ENCODE results near the gene MRPL40.
A peak's percentile ranks its signal among the peaks of the same experiment; 100 is the strongest.

The MRPL40 gene

DNA sequence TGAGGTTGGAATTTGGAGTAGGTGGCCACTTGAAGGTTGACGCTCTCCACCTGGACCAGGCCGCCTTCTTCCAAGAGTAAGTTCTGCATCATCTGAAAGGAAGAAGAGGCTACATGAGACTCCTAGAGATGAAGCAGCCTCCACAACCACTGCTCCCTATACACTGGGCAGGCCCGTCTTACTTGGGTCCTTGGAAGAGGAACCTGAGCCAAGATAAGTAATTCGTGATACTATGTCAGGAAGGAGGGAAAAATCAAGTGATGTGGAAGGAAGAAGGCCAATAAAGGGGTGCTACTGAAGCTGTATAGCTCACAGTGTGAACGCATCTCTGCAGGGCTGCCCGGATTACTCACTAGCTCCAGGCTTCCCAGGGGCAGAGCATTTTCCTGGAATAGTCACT lies 35.6 kb downstream of the MRPL40 start:
- DNase-seq: no peak
- H3K27ac ChIP-seq (ENCODE audit: insufficient read depth, low read length, poor library complexity, severe bottlenecking): no peak overlapping the region
- H3K27me3 ChIP-seq (replicated peaks; ENCODE audit: control insufficient read depth, insufficient read depth, low read length, poor library complexity, severe bottlenecking): no peaks in the 10 kb centered on the region
- no peaks in the 10 kb centered on the region for H3K9me3 ChIP-seq (ENCODE audit: control insufficient read depth, low read length)
- H3K4me1 ChIP-seq (ENCODE audit: control insufficient read depth, insufficient read depth, low read length, poor library complexity, severe bottlenecking): no peaks in the 10 kb centered on the region
- H3K4me3 ChIP-seq (ENCODE audit: insufficient read depth, low read depth, low read length, poor library complexity, severe bottlenecking): no peak overlapping the region
- H3K36me3 ChIP-seq (ENCODE audit: control insufficient read depth, insufficient read depth, low read length): peaks cover 82% of the 10 kb centered on the region

DNA sequence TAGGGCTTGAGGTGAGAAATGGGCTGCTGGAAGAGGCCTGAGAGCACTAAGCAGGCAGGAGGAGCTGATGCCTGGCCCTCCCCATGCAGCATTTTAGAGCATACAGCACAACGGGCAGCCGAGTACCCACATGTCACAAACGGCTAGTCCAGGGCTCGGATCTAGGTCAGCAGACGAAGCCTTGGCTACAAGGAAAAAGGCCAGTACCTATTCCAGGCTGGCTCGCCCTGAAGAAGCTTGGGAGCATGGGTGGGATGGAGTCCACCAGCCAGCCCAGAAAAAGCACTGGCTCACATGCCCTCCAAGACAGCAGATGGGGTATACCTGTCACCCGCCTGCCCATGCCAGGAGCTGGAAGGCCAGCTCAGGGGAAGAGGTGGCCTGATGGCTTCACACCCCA lies 37.1 kb downstream of the MRPL40 start:
- Histone ChIP-seq H3K36me3 (ENCODE audit: control insufficient read depth, insufficient read depth, low read length) (peaks cover 92% of the 10 kb centered on the region), H3K9me3 (ENCODE audit: control insufficient read depth, low read length) (no peaks in the 10 kb centered on the region), H3K27me3 (replicated peaks; ENCODE audit: control insufficient read depth, insufficient read depth, low read length, poor library complexity, severe bottlenecking) (no peaks in the 10 kb centered on the region), H3K4me3 (ENCODE audit: insufficient read depth, low read depth, low read length, poor library complexity, severe bottlenecking) (no peak overlapping the region), H3K4me1 (ENCODE audit: control insufficient read depth, insufficient read depth, low read length, poor library complexity, severe bottlenecking) (no peaks in the 10 kb centered on the region), H3K27ac (ENCODE audit: insufficient read depth, low read length, poor library complexity, severe bottlenecking) (no peak overlapping the region)
- no peak for DNase-seq

DNA sequence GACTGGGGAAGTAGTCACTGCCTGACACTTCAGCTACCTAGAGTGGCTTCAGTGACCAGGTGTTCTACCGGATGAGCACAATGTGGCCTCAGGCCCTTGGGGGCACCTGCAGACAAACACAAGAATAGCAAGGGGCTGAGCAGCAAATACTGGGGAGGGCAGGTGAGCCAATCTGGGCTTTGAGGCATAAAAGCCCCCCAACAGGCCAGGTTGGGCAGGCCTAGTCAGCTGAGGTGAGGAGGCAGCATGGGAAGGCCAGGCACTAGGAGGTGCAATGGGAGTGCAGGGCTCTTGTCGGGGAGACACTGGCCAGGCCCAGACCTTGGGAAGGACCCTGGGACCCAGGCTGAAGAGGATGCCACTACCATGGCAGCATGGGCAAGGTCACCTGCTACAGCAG lies 37.7 kb downstream of the MRPL40 start:
- Histone ChIP-seq H3K27me3 (replicated peaks; ENCODE audit: control insufficient read depth, insufficient read depth, low read length, poor library complexity, severe bottlenecking) (no peaks in the 10 kb centered on the region), H3K4me3 (ENCODE audit: insufficient read depth, low read depth, low read length, poor library complexity, severe bottlenecking) (no peak overlapping the region), H3K4me1 (ENCODE audit: control insufficient read depth, insufficient read depth, low read length, poor library complexity, severe bottlenecking) (no peaks in the 10 kb centered on the region), H3K9me3 (ENCODE audit: control insufficient read depth, low read length) (no peaks in the 10 kb centered on the region), H3K36me3 (ENCODE audit: control insufficient read depth, insufficient read depth, low read length) (peaks cover 90% of the 10 kb centered on the region), H3K27ac (ENCODE audit: insufficient read depth, low read length, poor library complexity, severe bottlenecking) (no peak overlapping the region)
- no peak for DNase-seq

DNA sequence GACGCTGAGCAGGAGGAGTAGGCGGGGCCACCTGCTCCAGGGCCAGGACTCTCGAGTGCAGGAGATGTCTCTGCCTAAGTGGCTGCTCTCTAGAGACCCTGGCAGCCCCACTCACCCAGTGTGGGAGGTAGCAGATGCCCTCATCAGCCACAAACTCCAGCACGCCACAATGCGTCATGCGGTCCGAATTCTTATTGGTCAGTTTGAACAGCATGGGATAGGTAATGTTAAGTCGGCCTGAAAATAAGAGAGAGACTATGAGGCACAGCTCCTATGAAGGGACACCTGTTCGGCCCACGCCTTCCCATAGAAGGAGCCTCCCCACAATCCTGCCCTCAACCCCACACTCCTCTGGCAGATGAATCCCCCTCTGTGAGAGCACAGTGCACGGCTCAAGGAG lies 39.2 kb downstream of the MRPL40 start:
- DNase-seq: no peak
- Histone ChIP-seq H3K36me3 (ENCODE audit: control insufficient read depth, insufficient read depth, low read length) (peaks cover 83% of the 10 kb centered on the region), H3K4me1 (ENCODE audit: control insufficient read depth, insufficient read depth, low read length, poor library complexity, severe bottlenecking) (no peaks in the 10 kb centered on the region), H3K4me3 (ENCODE audit: insufficient read depth, low read depth, low read length, poor library complexity, severe bottlenecking) (no peak overlapping the region), H3K27ac (ENCODE audit: insufficient read depth, low read length, poor library complexity, severe bottlenecking) (no peak overlapping the region), H3K9me3 (ENCODE audit: control insufficient read depth, low read length) (no peaks in the 10 kb centered on the region), H3K27me3 (replicated peaks; ENCODE audit: control insufficient read depth, insufficient read depth, low read length, poor library complexity, severe bottlenecking) (no peaks in the 10 kb centered on the region)

DNA sequence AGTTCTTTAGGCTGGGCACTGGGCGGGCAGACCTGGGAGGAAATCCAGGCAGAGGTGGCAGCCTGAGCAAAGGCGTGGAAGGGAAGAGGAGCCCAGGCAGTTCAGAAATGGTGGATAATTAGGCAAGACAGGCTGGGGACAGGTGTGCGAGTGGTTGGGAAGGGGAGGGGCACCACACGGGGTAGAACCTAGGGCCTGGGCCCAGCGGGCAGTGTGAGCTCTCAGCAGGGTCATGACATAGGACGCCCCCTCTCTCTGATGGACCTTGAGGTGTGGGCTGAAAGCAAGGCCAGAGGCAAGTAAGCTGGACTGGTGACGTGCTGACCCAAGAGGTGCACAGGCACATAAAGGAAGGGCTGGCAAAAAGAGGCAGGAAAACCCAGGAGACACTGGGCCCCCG lies 39.9 kb downstream of the MRPL40 start:
- no peak for DNase-seq
- Histone ChIP-seq H3K9me3 (ENCODE audit: control insufficient read depth, low read length) (no peaks in the 10 kb centered on the region), H3K36me3 (ENCODE audit: control insufficient read depth, insufficient read depth, low read length) (peaks cover 77% of the 10 kb centered on the region), H3K27ac (ENCODE audit: insufficient read depth, low read length, poor library complexity, severe bottlenecking) (no peak overlapping the region), H3K27me3 (replicated peaks; ENCODE audit: control insufficient read depth, insufficient read depth, low read length, poor library complexity, severe bottlenecking) (no peaks in the 10 kb centered on the region), H3K4me1 (ENCODE audit: control insufficient read depth, insufficient read depth, low read length, poor library complexity, severe bottlenecking) (no peaks in the 10 kb centered on the region), H3K4me3 (ENCODE audit: insufficient read depth, low read depth, low read length, poor library complexity, severe bottlenecking) (no peak overlapping the region)

DNA sequence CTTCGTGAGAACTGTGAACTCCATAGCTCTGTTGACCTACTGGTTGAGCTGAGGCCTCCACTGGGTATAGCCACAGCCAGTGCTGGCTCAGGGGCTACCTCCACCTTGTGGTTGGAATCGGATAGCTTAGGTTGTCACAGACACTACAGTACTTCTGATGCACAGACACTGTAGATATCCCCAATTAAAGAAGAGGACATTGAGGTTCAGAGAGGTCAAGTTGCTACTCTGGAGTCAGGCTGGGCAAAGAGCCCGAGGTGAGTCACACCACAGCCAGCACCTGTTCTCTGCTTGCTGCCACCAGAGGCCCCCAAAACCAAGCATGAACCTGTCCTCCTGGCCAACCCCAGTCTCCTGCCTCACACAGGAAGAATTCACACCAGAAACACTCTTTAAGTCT lies 41.2 kb downstream of the MRPL40 start:
- Histone ChIP-seq H3K4me3 (ENCODE audit: insufficient read depth, low read depth, low read length, poor library complexity, severe bottlenecking) (no peak overlapping the region), H3K27ac (ENCODE audit: insufficient read depth, low read length, poor library complexity, severe bottlenecking) (no peak overlapping the region), H3K36me3 (ENCODE audit: control insufficient read depth, insufficient read depth, low read length) (peaks cover 65% of the 10 kb centered on the region), H3K4me1 (ENCODE audit: control insufficient read depth, insufficient read depth, low read length, poor library complexity, severe bottlenecking) (peaks cover 4% of the 10 kb centered on the region), H3K9me3 (ENCODE audit: control insufficient read depth, low read length) (no peaks in the 10 kb centered on the region), H3K27me3 (replicated peaks; ENCODE audit: control insufficient read depth, insufficient read depth, low read length, poor library complexity, severe bottlenecking) (no peaks in the 10 kb centered on the region)
- no peak for DNase-seq

DNA sequence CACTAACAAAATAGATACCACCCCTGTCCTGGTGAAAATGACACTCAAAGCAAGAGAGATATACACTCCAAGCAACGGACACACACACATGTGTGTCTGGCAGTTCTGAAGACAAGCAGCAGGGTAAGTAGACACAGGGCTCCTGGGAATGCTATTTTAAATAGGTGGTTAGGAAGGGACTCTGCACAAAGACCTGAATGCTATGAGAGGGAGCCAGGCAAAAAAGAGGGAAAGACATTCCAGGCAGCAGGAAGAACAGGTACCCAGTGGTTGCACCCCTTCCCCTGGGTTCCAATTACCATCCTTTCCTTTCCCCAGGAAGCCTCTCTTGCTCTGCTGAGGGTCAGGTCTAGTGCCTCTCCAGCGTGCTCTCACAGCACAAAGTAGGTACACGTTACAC lies 43.7 kb downstream of the MRPL40 start:
- no peak for DNase-seq
- H3K36me3 ChIP-seq (ENCODE audit: control insufficient read depth, insufficient read depth, low read length): peaks cover 42% of the 10 kb centered on the region
- no peaks in the 10 kb centered on the region for H3K9me3 ChIP-seq (ENCODE audit: control insufficient read depth, low read length)
- H3K4me3 ChIP-seq (ENCODE audit: insufficient read depth, low read depth, low read length, poor library complexity, severe bottlenecking): no peak overlapping the region
- H3K27me3 ChIP-seq (replicated peaks; ENCODE audit: control insufficient read depth, insufficient read depth, low read length, poor library complexity, severe bottlenecking): no peaks in the 10 kb centered on the region
- peaks cover 9% of the 10 kb centered on the region for H3K4me1 ChIP-seq (ENCODE audit: control insufficient read depth, insufficient read depth, low read length, poor library complexity, severe bottlenecking)
- H3K27ac ChIP-seq (ENCODE audit: insufficient read depth, low read length, poor library complexity, severe bottlenecking): no peak overlapping the region

DNA sequence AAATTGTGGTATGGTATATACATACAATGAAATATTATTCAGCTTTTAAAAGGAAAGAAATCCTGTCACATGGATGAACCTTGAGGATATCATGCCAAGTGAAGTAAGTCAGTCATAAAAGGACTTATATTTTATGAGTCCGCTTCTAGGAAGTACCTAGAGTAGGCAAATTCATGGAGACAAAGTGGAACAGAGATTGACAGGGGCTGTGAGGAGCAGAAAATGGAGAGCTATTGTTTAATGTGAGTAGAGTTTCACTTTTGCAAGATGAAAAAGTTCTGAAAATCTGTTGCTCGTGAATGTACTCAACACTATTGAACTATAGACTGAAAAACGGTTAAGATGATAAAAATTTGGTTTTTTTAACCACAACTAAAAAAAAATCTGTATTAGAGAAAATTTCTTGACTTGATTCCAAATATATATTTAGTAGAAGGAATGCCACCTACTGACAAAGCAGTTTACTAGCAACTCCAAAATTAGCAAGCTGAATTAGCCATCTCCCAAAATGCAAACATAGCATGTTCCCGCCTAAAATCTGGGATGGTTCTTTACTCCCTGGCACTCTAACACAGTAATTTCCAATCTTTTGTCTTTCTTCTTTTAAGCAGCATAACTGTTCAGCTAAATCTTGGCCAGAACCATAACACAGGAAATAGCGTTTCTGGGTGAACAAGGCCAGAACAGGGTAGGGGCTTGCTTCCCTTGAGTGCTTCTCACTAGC lies 45.1 kb downstream of the MRPL40 start:
- H3K27ac ChIP-seq (ENCODE audit: insufficient read depth, low read length, poor library complexity, severe bottlenecking): peak overlapping the region; percentile 96

DNA sequence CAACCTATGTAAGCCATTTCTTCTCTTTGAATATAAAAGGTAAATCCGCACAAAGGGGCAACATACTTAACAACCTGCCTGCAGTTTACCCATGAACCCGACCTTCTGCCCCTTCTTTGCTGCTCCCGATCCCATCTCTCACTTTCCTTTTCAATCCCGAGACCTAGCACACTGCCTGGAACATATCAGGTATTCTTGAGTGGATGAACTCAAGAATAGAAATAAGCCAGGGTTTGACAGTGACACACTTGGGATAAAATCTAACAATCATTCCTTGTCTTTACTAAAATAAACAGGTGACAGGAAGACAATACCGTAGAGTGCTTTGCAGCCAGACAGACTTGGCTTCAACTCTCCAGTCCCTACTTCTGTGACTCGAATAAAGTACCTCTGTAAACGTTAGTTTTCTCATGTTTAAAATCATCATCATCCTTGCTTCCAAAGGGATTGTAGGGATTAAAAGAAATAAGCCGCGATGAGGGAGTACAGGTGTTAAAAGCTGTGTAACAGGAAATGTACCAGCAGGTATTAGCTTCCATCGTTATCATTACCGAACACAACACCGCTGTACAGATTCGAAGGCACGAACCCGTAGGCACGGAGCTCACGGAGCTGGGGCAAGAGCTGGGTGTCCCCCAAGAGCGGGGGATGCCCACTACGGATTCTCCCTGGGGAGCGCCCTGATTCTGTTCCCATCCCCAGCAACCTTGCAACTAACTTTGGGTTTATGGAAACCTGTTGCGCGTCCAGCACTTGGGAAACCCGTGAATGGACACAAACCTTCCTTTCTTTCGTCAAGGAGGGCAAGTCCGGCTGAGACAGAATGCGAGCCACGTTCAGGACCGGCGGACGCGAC lies 45.9 kb downstream of the MRPL40 start:
- peak in 1 of 3 donors; percentile 16 for DNase-seq
- Histone ChIP-seq H3K27me3 (replicated peaks; ENCODE audit: control insufficient read depth, insufficient read depth, low read length, poor library complexity, severe bottlenecking) (no peaks in the 10 kb centered on the region), H3K4me3 (ENCODE audit: insufficient read depth, low read depth, low read length, poor library complexity, severe bottlenecking) (peak overlapping the region; percentile 81), H3K4me1 (ENCODE audit: control insufficient read depth, insufficient read depth, low read length, poor library complexity, severe bottlenecking) (peaks cover 9% of the 10 kb centered on the region), H3K9me3 (ENCODE audit: control insufficient read depth, low read length) (no peaks in the 10 kb centered on the region), H3K36me3 (ENCODE audit: control insufficient read depth, insufficient read depth, low read length) (peaks cover 20% of the 10 kb centered on the region), H3K27ac (ENCODE audit: insufficient read depth, low read length, poor library complexity, severe bottlenecking) (peak overlapping the region; percentile 96)

More for the DNA sequence above, 45.1 kb downstream of the MRPL40 start:
- Histone ChIP-seq H3K9me3 (ENCODE audit: control insufficient read depth, low read length) (no peaks in the 10 kb centered on the region), H3K36me3 (ENCODE audit: control insufficient read depth, insufficient read depth, low read length) (peaks cover 27% of the 10 kb centered on the region), H3K4me3 (ENCODE audit: insufficient read depth, low read depth, low read length, poor library complexity, severe bottlenecking) (peak overlapping the region; percentile 81), H3K4me1 (ENCODE audit: control insufficient read depth, insufficient read depth, low read length, poor library complexity, severe bottlenecking) (peaks cover 9% of the 10 kb centered on the region), H3K27me3 (replicated peaks; ENCODE audit: control insufficient read depth, insufficient read depth, low read length, poor library complexity, severe bottlenecking) (no peaks in the 10 kb centered on the region)
- DNase-seq: no peak

DNA sequence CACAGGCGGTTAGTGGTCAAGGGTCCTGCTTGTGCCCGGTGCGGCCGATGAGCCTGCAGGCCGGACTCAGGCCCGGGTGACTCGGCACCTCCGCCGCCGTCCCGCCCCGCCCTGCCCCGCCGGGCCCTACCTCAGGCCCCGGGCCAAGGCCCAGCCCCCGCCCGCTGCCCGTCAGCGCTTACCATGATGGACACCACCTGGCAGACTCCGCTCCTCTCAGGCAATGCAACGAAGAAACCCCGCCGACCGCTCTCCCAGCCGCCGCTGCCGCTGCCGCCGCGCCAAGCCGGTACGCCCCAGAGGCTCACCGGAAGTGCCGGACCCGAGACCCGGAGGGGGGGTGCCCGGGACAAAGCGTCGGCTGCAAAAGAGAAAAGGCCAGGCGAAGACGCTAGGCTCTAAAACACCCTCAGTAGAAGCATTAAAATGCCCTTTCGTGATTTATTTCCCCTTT lies 46.6 kb downstream of the MRPL40 start, which contains the start of gene UFD1:
TSS of gene UFD1 (minus strand) at position 293 of the 454 bp plus-strand sequence. CDS start at position 185, 108 bp downstream.
- Histone ChIP-seq H3K36me3 (ENCODE audit: control insufficient read depth, insufficient read depth, low read length) (peaks cover 13% of the 10 kb centered on the region), H3K27ac (ENCODE audit: insufficient read depth, low read length, poor library complexity, severe bottlenecking) (peak within 1 kb of the TSS; percentile 96), H3K4me1 (ENCODE audit: control insufficient read depth, insufficient read depth, low read length, poor library complexity, severe bottlenecking) (peaks cover 9% of the 10 kb centered on the region), H3K9me3 (ENCODE audit: control insufficient read depth, low read length) (no peaks in the 10 kb centered on the region), H3K27me3 (replicated peaks; ENCODE audit: control insufficient read depth, insufficient read depth, low read length, poor library complexity, severe bottlenecking) (no peaks in the 10 kb centered on the region), H3K4me3 (ENCODE audit: insufficient read depth, low read depth, low read length, poor library complexity, severe bottlenecking) (peak within 1 kb of the TSS; percentile 81)
- peak; percentile 64 to 75 (median 65) for DNase-seq
